ENCODE data around the gene ARL8B. TPM values are rescaled to one million over a fixed set of nuclear protein-coding genes. Genes with fewer than 3 reads are reported as not detected.

Gene ARL8B
- total and polyA plus RNA-seq, 9 of the 15 experiments (the other 6 are each of a cell fraction or from before 2014, with no cell fraction given) = 28.5 to 99.4 (median 77.2) TPM

GRCh38 chr3:5122030-5122740 is at the start of gene ARL8B (continued):
- TF ChIP-seq ELF1 (tag; IDR thresholded peaks at IDR 0.05) (peak; percentile 92), PRPF4 (IDR thresholded peaks at IDR 0.05; ENCODE audit: insufficient read depth, low read depth, low read length, poor library complexity, severe bottlenecking) (peak; percentile 62), C11orf30 (IDR thresholded peaks at IDR 0.05; ENCODE audit: low read depth) (peak; percentile 96), MBD1 (CRISPR knock-in tag; IDR thresholded peaks at IDR 0.05) (no peak), ZNF318 (IDR thresholded peaks at IDR 0.05; ENCODE audit: borderline replicate concordance in 1 of 2, low read depth in 1 of 2) (no peak), MCM2 (IDR thresholded peaks at IDR 0.05; ENCODE audit: low read depth) (no peak), NCOA1 (IDR thresholded peaks at IDR 0.05; ENCODE audit: low read depth) (no peak; the same call in 1 of the 2 replicates), ELF4 (CRISPR knock-in tag; IDR thresholded peaks at IDR 0.05) (peak; percentile 39; the same call in 1 of the 2 replicates), STAT5B (CRISPR knock-in tag; IDR thresholded peaks at IDR 0.05) (no peak), CHCHD3 (CRISPR knock-in tag; IDR thresholded peaks at IDR 0.05) (no peak), HBP1 (CRISPR knock-in tag; IDR thresholded peaks at IDR 0.05) (no peak), TARDBP (IDR thresholded peaks at IDR 0.05) (peak; percentile 95), ZNF274 (IDR thresholded peaks at IDR 0.05; ENCODE audit: borderline replicate concordance, low read depth, low read length) (no peak), ATF1 (CRISPR knock-in tag; IDR thresholded peaks at IDR 0.05) (no peak), ATF1 (tag; IDR thresholded peaks at IDR 0.05) (peak; percentile 89), HDAC8 (tag; IDR thresholded peaks at IDR 0.05) (0 out of 2 replicates have a peak, but pooled peaks have one; percentile 44)

All from K562 (cell line).